Measurements from ENCODE around the gene ZNF213. TPM values are rescaled to one million over a fixed set of nuclear protein-coding genes. Genes with fewer than 3 reads are reported as not detected.

ZNF213 gene
- polyA plus RNA-seq, 1 donor (not counting 4 experiments of a cell fraction or from before 2014, with no cell fraction given) = 0.51 TPM

GRCh38 chr16:3121851-3122467 is 12.9 kb upstream of the ZNF213 start:
- H3K9me1 ChIP-seq (ENCODE audit: control insufficient read depth, extremely low read depth, insufficient read depth, low read length) = no peaks in the 10 kb centered on the region
- no peak overlapping the region for H2AFZ ChIP-seq (ENCODE audit: control insufficient read depth, low read length)
- peaks cover 15% of the 10 kb centered on the region for H3K4me1 ChIP-seq (ENCODE audit: control insufficient read depth, extremely low read depth, insufficient read depth, low read length)
- no peak overlapping the region for H3K27ac ChIP-seq (ENCODE audit: control insufficient read depth, insufficient read depth, low read length)
- H3K79me2 ChIP-seq (ENCODE audit: control insufficient read depth, insufficient read depth, low read length) = no peaks in the 10 kb centered on the region
- dilution Hi-C loops (cut with MboI; ENCODE audit: extremely low pct_ligation_motif_present, low sequenced_read_pairs) = no loop called here
- no peaks in the 10 kb centered on the region for H3K27me3 ChIP-seq (ENCODE audit: control insufficient read depth, extremely low read depth, insufficient read depth, low read length)
- H3K4me3 ChIP-seq (ENCODE audit: control insufficient read depth in 2 of 3, extremely low read depth in 1 of 3, insufficient read depth in 2 of 3, low read depth in 1 of 3, low read length in 3 of 3) = no peak overlapping the region
- no peaks in the 10 kb centered on the region for H3K9me3 ChIP-seq (ENCODE audit: control insufficient read depth, low read depth, low read length)
- DNase-seq (ENCODE audit: low read depth, low spot score) = no peak
- no peak for FAIRE-seq
- TF ChIP-seq CTCF (optimal IDR thresholded peaks at IDR 0.05 in 1 of 3, IDR thresholded peaks at IDR 0.05 in 1 of 3, conservative IDR thresholded peaks at IDR 0.05 in 1 of 3; ENCODE audit: extremely low read depth in 1 of 3, insufficient read depth in 2 of 3, low read length in 3 of 3) (no peak), EZH2 (IDR thresholded peaks at IDR 0.05; ENCODE audit: low read length) (no peak)
- H3K9ac ChIP-seq (ENCODE audit: control insufficient read depth, extremely low read depth, insufficient read depth, low read length) = no peak overlapping the region
- H3K36me3 ChIP-seq (ENCODE audit: control insufficient read depth in 2 of 2, extremely low read depth in 1 of 2, insufficient read depth in 2 of 2, low read length in 2 of 2) = peaks cover 0 to 15% of the 10 kb centered on the region in 2 experiments
- H3K4me2 ChIP-seq (ENCODE audit: control insufficient read depth, extremely low read depth, insufficient read depth, low read depth, low read length) = no peak overlapping the region
- H4K20me1 ChIP-seq (ENCODE audit: control insufficient read depth, extremely low read depth, insufficient read depth, low read length) = no peaks in the 10 kb centered on the region

- peak overlapping the region; percentile 79 for H3K4me2 ChIP-seq (ENCODE audit: control insufficient read depth, extremely low read depth, insufficient read depth, low read depth, low read length)
- no peaks in the 10 kb centered on the region for H3K9me1 ChIP-seq (ENCODE audit: control insufficient read depth, extremely low read depth, insufficient read depth, low read length)
- dilution Hi-C loops (cut with MboI; ENCODE audit: extremely low pct_ligation_motif_present, low sequenced_read_pairs) = no loop called here
- no peaks in the 10 kb centered on the region for H4K20me1 ChIP-seq (ENCODE audit: control insufficient read depth, extremely low read depth, insufficient read depth, low read length)
- TF ChIP-seq EZH2 (IDR thresholded peaks at IDR 0.05; ENCODE audit: low read length) = no peak
- TF ChIP-seq CTCF (optimal IDR thresholded peaks at IDR 0.05 in 1 of 3, IDR thresholded peaks at IDR 0.05 in 1 of 3, conservative IDR thresholded peaks at IDR 0.05 in 1 of 3; ENCODE audit: extremely low read depth in 1 of 3, insufficient read depth in 2 of 3, low read length in 3 of 3) = no peak
- H3K27me3 ChIP-seq (ENCODE audit: control insufficient read depth, extremely low read depth, insufficient read depth, low read length) = no peaks in the 10 kb centered on the region
- no peak for FAIRE-seq
- H3K36me3 ChIP-seq (ENCODE audit: control insufficient read depth in 2 of 2, extremely low read depth in 1 of 2, insufficient read depth in 2 of 2, low read length in 2 of 2) = peaks cover 0 to 14% of the 10 kb centered on the region in 2 experiments
- no peaks in the 10 kb centered on the region for H3K79me2 ChIP-seq (ENCODE audit: control insufficient read depth, insufficient read depth, low read length)
- no peak overlapping the region for H3K27ac ChIP-seq (ENCODE audit: control insufficient read depth, insufficient read depth, low read length)
- no peak overlapping the region for H2AFZ ChIP-seq (ENCODE audit: control insufficient read depth, low read length)
- no peak overlapping the region for H3K4me3 ChIP-seq (ENCODE audit: control insufficient read depth in 2 of 3, extremely low read depth in 1 of 3, insufficient read depth in 2 of 3, low read depth in 1 of 3, low read length in 3 of 3)
- no peaks in the 10 kb centered on the region for H3K9me3 ChIP-seq (ENCODE audit: control insufficient read depth, low read depth, low read length)
- peaks cover 23% of the 10 kb centered on the region for H3K4me1 ChIP-seq (ENCODE audit: control insufficient read depth, extremely low read depth, insufficient read depth, low read length)
- no peak overlapping the region for H3K9ac ChIP-seq (ENCODE audit: control insufficient read depth, extremely low read depth, insufficient read depth, low read length)
- DNase-seq (ENCODE audit: low read depth, low spot score) = no peak
Observed at GRCh38 chr16:3122926-3123570, 11.8 kb upstream of the ZNF213 start.

Data from keratinocyte (primary cell).